Neural cell (in vitro differentiated cells): ENCODE measurements around the gene MYL12A. TPM values are rescaled to one million over a fixed set of nuclear protein-coding genes. Genes with fewer than 3 reads are reported as not detected.

Experiments
- H2AFZ ChIP-seq: fragments of 200-600, 300-800 bp; sonication (generic), shearing (Covaris generic); 2 replicates; pipeline ENCODE4 v1.6.0; 2014; ENCODE audit warnings: low read depth, mild to moderate bottlenecking, antibody characterized with exemption, low read length, moderate library complexity
- H3F3A ChIP-seq: fragments of 200-600 bp; shearing (Covaris generic); 2 replicates; pipeline ENCODE4 v1.6.1; 2016; ENCODE audit warnings: mild to moderate bottlenecking, moderate library complexity, mixed read lengths, antibody characterized with exemption, low read length; ENCODE audit not compliant: insufficient read depth, poor library complexity, severe bottlenecking
- H3K27ac ChIP-seq: fragments of 200-600, 300-800 bp; sonication (generic), shearing (Covaris generic); 2 replicates; pipeline ENCODE4 v1.5.1; 2014; ENCODE audit warnings: mild to moderate bottlenecking, low read length, moderate library complexity
- H3K27me3 ChIP-seq: fragments of 300-800, 200-600 bp; sonication (generic), shearing (Covaris generic); 2 replicates; pipeline ENCODE4 v1.6.0; 2014; ENCODE audit warnings: mild to moderate bottlenecking, low read depth, low read length, moderate library complexity; ENCODE audit not compliant: insufficient read depth
- H3K36me3 ChIP-seq: fragments of 300-800, 200-600 bp; sonication (generic), shearing (Covaris generic); 2 replicates; pipeline ENCODE4 v1.5.1; 2014; ENCODE audit warnings: mild to moderate bottlenecking, antibody characterized with exemption, low read length, moderate library complexity; ENCODE audit not compliant: insufficient read depth
- H3K4me2 ChIP-seq: fragments of 300-800, 200-600 bp; sonication (generic), shearing (Covaris generic); 2 replicates; pipeline ENCODE4 v1.6.0; 2014; ENCODE audit warnings: mild to moderate bottlenecking, low read length
- H3K4me3 ChIP-seq: fragments of 300-800, 200-600 bp; sonication (generic), shearing (Covaris generic); 2 replicates; pipeline ENCODE4 v1.5.1; 2014; ENCODE audit warnings: mild to moderate bottlenecking, low read length, moderate library complexity
- H3K79me2 ChIP-seq: fragments of 200-600 bp; shearing (Covaris generic); replicated peaks from 2 replicates; pipeline ENCODE4 v1.6.0; 2014; ENCODE audit warnings: mild to moderate bottlenecking, low read length, moderate library complexity; ENCODE audit not compliant: insufficient read depth
- H3K9ac ChIP-seq: fragments of 300-800, 200-600 bp; sonication (generic), shearing (Covaris generic); 2 replicates; pipeline ENCODE4 v1.6.1; 2016; ENCODE audit warnings: mild to moderate bottlenecking, low read length, mixed read lengths
- H3K9me2 ChIP-seq: fragments of 200-600 bp; shearing (Covaris generic); 2 replicates; pipeline ENCODE4 v1.6.1; 2016; ENCODE audit warnings: mild to moderate bottlenecking, low read length, mixed read lengths; ENCODE audit not compliant: insufficient read depth
- H3K9me3 ChIP-seq: fragments of 200-600, 300-800 bp; sonication (generic), shearing (Covaris generic); 2 replicates; pipeline ENCODE4 v1.6.1; 2016; ENCODE audit warnings: mild to moderate bottlenecking, mixed run types, low read length, moderate library complexity, mixed read lengths
- H4K20me1 ChIP-seq: fragments of 200-600 bp; shearing (Covaris generic); 2 replicates; pipeline ENCODE4 v1.6.1; 2016; ENCODE audit warnings: mild to moderate bottlenecking, mixed run types; ENCODE audit not compliant: insufficient read depth
- EP300 ChIP-seq: fragments of 450-650 bp; conservative IDR thresholded peaks from 2 replicates; pipeline ENCODE4 v1.6.1; 2014; ENCODE audit warnings: antibody characterized with exemption, mild to moderate bottlenecking, moderate library complexity; ENCODE audit not compliant: poor library complexity, severe bottlenecking
- EZH2 ChIP-seq: fragments of 200-600, 300-800 bp; shearing (Covaris generic), sonication (generic); IDR thresholded peaks from 2 replicates; pipeline ENCODE4 v1.6.1; 2014; ENCODE audit warnings: antibody characterized with exemption, low read length, borderline replicate concordance, mild to moderate bottlenecking; ENCODE audit not compliant: insufficient read depth, poor library complexity, severe bottlenecking
- MXI1 ChIP-seq: fragments of 450-650 bp; conservative IDR thresholded peaks from 2 replicates; pipeline ENCODE4 v1.6.1; 2014; ENCODE audit warnings: antibody characterized with exemption, mild to moderate bottlenecking; ENCODE audit not compliant: poor library complexity, severe bottlenecking
- POLR2AphosphoS5 ChIP-seq: IDR thresholded peaks from 2 replicates; pipeline ENCODE4 v1.6.1; 2012
- RAD21 ChIP-seq: fragments of 450-650 bp; conservative IDR thresholded peaks from 2 replicates; pipeline ENCODE4 v1.6.1; 2014; ENCODE audit warnings: antibody characterized with exemption, mild to moderate bottlenecking, moderate library complexity
- SMC3 ChIP-seq: fragments of 450-650 bp; conservative IDR thresholded peaks from 2 replicates; pipeline ENCODE4 v1.6.1; 2014; ENCODE audit warnings: antibody characterized with exemption, mild to moderate bottlenecking, moderate library complexity; ENCODE audit not compliant: poor library complexity
- TAF1 ChIP-seq: IDR thresholded peaks from 2 replicates; pipeline ENCODE4 v1.6.1; 2012; ENCODE audit warnings: low read depth
- polyA plus RNA-seq: library from polyadenylated mRNA; depleted of rRNA; stranded (reverse); fragments of >200 nt; gene quantifications from 2 replicates; pipeline ENCODE4 v1.2.3, GENCODE V29; 2014
- TF ChIP-seq, protein P1 (sequence below): fragments of 450-650 bp; IDR thresholded peaks from 2 replicates; pipeline ENCODE4 v1.5.1; 2014; ENCODE audit warnings: antibody characterized with exemption, mild to moderate bottlenecking, moderate library complexity; ENCODE audit not compliant: poor library complexity, severe bottlenecking
- TF ChIP-seq, protein P2 (sequence below): IDR thresholded peaks from 2 replicates; pipeline ENCODE4 v1.6.1; 2012; ENCODE audit warnings: borderline replicate concordance

The MYL12A gene
- polyA plus RNA-seq, 1 donor from 2014 or later, result 62.7 TPM

DNA sequence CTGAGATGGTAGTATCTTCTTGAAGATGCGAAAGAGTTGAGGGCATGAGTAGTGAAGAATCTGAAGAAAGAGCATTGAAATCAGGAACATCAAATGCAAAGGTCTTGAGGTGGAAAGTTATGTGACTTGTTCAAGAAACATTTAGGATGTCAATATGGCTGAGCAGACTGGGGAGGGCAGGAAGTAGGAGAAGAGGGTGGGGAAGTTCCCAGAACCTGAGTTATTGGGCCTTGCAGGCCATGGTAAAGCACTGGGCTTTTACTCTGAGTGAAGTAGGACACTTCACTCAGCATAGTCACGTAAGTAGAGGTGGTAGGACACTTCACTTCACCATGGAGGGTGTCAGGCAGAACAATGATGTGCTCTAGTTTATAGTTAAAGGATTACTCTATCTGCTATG is 11.8 kb upstream of the MYL12A start:
- Histone ChIP-seq H3K79me2 (no peaks in the 10 kb centered on the region), H3K9me2 (no peaks in the 10 kb centered on the region), H3F3A (no peaks in the 10 kb centered on the region), H3K4me3 (no peak overlapping the region), H3K9ac (no peak overlapping the region), H3K9me3 (no peaks in the 10 kb centered on the region), H3K27me3 (no peaks in the 10 kb centered on the region), H3K27ac (no peak overlapping the region), H4K20me1 (no peaks in the 10 kb centered on the region), H3K4me2 (no peak overlapping the region), H2AFZ (no peak overlapping the region), H3K36me3 (no peaks in the 10 kb centered on the region)
- TF ChIP-seq SMC3, result no peak
- no peak for TF ChIP-seq TAF1
- TF ChIP-seq EP300, result no peak
- no peak for TF ChIP-seq POLR2AphosphoS5
- no peak for TF ChIP-seq EZH2
- no peak for TF ChIP-seq MXI1
- TF ChIP-seq, protein P1, sequence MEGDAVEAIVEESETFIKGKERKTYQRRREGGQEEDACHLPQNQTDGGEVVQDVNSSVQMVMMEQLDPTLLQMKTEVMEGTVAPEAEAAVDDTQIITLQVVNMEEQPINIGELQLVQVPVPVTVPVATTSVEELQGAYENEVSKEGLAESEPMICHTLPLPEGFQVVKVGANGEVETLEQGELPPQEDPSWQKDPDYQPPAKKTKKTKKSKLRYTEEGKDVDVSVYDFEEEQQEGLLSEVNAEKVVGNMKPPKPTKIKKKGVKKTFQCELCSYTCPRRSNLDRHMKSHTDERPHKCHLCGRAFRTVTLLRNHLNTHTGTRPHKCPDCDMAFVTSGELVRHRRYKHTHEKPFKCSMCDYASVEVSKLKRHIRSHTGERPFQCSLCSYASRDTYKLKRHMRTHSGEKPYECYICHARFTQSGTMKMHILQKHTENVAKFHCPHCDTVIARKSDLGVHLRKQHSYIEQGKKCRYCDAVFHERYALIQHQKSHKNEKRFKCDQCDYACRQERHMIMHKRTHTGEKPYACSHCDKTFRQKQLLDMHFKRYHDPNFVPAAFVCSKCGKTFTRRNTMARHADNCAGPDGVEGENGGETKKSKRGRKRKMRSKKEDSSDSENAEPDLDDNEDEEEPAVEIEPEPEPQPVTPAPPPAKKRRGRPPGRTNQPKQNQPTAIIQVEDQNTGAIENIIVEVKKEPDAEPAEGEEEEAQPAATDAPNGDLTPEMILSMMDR, result no peak
- TF ChIP-seq, protein P2, sequence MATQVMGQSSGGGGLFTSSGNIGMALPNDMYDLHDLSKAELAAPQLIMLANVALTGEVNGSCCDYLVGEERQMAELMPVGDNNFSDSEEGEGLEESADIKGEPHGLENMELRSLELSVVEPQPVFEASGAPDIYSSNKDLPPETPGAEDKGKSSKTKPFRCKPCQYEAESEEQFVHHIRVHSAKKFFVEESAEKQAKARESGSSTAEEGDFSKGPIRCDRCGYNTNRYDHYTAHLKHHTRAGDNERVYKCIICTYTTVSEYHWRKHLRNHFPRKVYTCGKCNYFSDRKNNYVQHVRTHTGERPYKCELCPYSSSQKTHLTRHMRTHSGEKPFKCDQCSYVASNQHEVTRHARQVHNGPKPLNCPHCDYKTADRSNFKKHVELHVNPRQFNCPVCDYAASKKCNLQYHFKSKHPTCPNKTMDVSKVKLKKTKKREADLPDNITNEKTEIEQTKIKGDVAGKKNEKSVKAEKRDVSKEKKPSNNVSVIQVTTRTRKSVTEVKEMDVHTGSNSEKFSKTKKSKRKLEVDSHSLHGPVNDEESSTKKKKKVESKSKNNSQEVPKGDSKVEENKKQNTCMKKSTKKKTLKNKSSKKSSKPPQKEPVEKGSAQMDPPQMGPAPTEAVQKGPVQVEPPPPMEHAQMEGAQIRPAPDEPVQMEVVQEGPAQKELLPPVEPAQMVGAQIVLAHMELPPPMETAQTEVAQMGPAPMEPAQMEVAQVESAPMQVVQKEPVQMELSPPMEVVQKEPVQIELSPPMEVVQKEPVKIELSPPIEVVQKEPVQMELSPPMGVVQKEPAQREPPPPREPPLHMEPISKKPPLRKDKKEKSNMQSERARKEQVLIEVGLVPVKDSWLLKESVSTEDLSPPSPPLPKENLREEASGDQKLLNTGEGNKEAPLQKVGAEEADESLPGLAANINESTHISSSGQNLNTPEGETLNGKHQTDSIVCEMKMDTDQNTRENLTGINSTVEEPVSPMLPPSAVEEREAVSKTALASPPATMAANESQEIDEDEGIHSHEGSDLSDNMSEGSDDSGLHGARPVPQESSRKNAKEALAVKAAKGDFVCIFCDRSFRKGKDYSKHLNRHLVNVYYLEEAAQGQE, result no peak
- no peak for TF ChIP-seq RAD21

DNA sequence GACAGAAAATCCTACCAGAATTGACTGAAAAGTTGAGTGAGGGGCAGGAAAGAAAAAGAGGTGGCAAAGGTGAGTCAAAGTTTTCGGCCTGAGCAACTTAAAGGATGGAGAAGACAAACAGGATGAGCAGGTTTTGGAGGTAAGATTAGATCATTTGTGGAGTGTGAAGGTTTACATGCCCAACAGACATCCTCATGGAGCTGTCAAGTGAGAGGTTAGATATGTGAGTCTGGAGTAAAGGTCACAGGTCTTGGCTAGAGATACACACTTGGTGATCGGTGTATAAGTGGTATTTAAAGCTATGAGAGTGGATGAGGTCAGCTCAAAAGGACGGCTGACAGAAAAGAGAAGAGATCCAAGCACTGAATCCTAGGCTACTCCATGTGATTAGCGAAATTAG is 11.1 kb upstream of the MYL12A start:
- Histone ChIP-seq H3K27ac (no peak overlapping the region), H3K9me3 (no peaks in the 10 kb centered on the region), H2AFZ (no peak overlapping the region), H3K27me3 (no peaks in the 10 kb centered on the region), H3K79me2 (no peaks in the 10 kb centered on the region), H3K9ac (no peak overlapping the region), H3K9me2 (no peaks in the 10 kb centered on the region), H3K4me2 (no peak overlapping the region), H4K20me1 (no peaks in the 10 kb centered on the region), H3K4me3 (no peak overlapping the region), H3K36me3 (no peaks in the 10 kb centered on the region), H3F3A (no peaks in the 10 kb centered on the region)
- no peak for TF ChIP-seq TAF1
- TF ChIP-seq POLR2AphosphoS5, result no peak
- TF ChIP-seq, protein P1, result no peak
- no peak for TF ChIP-seq SMC3
- TF ChIP-seq EZH2, result no peak
- no peak for TF ChIP-seq MXI1
- no peak for TF ChIP-seq RAD21
- no peak for TF ChIP-seq EP300
- TF ChIP-seq, protein P2, result no peak
